Neural crest cell (in vitro differentiated cells): ENCODE measurements around the gene GRIN3B. TPM values are rescaled to one million over a fixed set of nuclear protein-coding genes. Genes with fewer than 3 reads are reported as not detected.

Experiments
- DNase-seq: peaks from one replicate; pipeline ENCODE4 v3.0.0; 2021; ENCODE audit warnings: low read depth, mixed read lengths, low spot score
- H3K27ac Mint-ChIP-seq: one replicate; pipeline ENCODE4 v1.8.0; 2021; ENCODE audit warnings: mild to moderate bottlenecking, mixed read lengths; ENCODE audit not compliant: unreplicated experiment
- H3K27me3 Mint-ChIP-seq: 2 replicates; pipeline ENCODE4 v1.8.0; 2021; ENCODE audit warnings: low read depth, mild to moderate bottlenecking, mixed read lengths
- H3K36me3 Mint-ChIP-seq: 2 replicates; pipeline ENCODE4 v1.8.0; 2021; ENCODE audit warnings: low read depth, mild to moderate bottlenecking, mixed read lengths
- H3K4me1 Mint-ChIP-seq: 2 replicates; pipeline ENCODE4 v1.8.0; 2021; ENCODE audit warnings: mixed read lengths
- H3K4me3 Mint-ChIP-seq: one replicate; pipeline ENCODE4 v1.8.0; 2021; ENCODE audit warnings: mild to moderate bottlenecking, mixed read lengths
- H3K9me3 Mint-ChIP-seq: 2 replicates; pipeline ENCODE4 v1.8.0; 2021; ENCODE audit warnings: mixed read lengths
- CTCF ChIP-seq: fragments of 200-600 bp; sonication (generic); conservative IDR thresholded peaks from 2 replicates; pipeline ENCODE4 v1.5.0; 2021; ENCODE audit warnings: antibody characterized with exemption, mild to moderate bottlenecking
- total RNA-seq: library from RNA; stranded (reverse); gene quantifications from 2 replicates; pipeline ENCODE4 v1.2.1, GENCODE V29; 2021

Gene GRIN3B
- total RNA-seq, 1 donor from 2014 or later: 0.12 TPM

- peaks cover 5% of the 10 kb centered on the region for H3K27me3 Mint-ChIP-seq
- H3K27ac Mint-ChIP-seq: no peak overlapping the region
- no peaks in the 10 kb centered on the region for H3K4me1 Mint-ChIP-seq
- H3K9me3 Mint-ChIP-seq: no peaks in the 10 kb centered on the region
- H3K4me3 Mint-ChIP-seq: no peak overlapping the region
- no peak for TF ChIP-seq CTCF
- no peak for DNase-seq
- H3K36me3 Mint-ChIP-seq: peaks cover 3% of the 10 kb centered on the region
Measured at GRCh38 chr19:1009041-1009980, 9.1 kb downstream of the GRIN3B start.

- H3K9me3 Mint-ChIP-seq: no peaks in the 10 kb centered on the region
- TF ChIP-seq CTCF: no peak
- no peaks in the 10 kb centered on the region for H3K4me1 Mint-ChIP-seq
- H3K27ac Mint-ChIP-seq: no peak overlapping the region
- H3K36me3 Mint-ChIP-seq: peaks cover 3% of the 10 kb centered on the region
- no peak for DNase-seq
- H3K4me3 Mint-ChIP-seq: no peak overlapping the region
- peaks cover 4% of the 10 kb centered on the region for H3K27me3 Mint-ChIP-seq
Measured at GRCh38 chr19:1009981-1010538, 9.8 kb downstream of the GRIN3B start.

DNA sequence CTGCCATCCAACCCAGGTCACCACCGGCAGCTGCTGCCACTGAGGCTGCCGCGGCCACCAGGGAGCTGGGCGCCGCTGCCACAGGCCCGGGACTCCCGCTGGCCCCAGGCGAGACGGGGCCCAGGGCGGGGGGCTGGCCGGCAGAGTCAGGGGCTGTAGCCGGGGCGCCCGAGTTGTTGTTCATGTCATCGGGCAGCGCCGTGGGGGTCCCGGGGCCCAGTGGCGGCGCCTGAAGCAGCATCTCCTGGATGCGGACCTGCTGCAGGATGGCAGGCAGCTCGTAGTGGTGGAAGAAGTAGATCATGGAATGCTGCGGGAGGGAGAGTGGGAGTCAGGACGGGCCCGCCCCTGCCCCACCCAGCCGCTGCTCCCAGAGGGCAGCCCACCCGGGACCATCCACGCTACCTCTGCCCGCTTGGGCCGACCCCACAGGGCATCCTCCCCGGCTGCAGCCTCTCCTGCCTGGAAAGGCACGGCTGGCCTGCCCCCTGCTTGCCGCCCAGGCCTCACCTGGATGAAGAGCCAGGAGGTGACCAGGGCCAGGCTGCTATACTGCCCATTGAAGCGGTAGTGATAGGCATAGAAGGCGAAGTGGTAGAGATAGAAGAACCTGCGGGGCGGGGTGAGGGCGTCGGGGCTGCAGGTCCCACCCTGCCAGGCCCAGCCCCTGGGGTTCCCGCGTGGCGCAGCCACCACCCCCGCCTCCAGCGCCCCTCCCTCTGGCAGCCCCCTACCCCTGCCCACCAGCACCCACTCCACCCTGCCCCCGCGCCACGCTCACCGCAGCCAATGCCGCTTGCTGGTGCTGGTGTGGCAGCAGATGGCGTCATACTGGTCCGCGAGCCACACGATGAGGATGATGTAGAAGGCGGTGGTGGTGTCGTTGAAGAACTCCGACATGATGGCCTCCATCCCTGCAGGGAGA is 10.6 kb downstream of the GRIN3B start:
- TF ChIP-seq CTCF: no peak
- peaks cover 3% of the 10 kb centered on the region for H3K36me3 Mint-ChIP-seq
- no peak for DNase-seq
- H3K4me3 Mint-ChIP-seq: no peak overlapping the region
- no peaks in the 10 kb centered on the region for H3K9me3 Mint-ChIP-seq
- H3K27ac Mint-ChIP-seq: no peak overlapping the region
- H3K4me1 Mint-ChIP-seq: no peaks in the 10 kb centered on the region
- peaks cover 2% of the 10 kb centered on the region for H3K27me3 Mint-ChIP-seq

- TF ChIP-seq CTCF: no peak
- H3K4me1 Mint-ChIP-seq: peaks cover 7% of the 10 kb centered on the region
- no peaks in the 10 kb centered on the region for H3K9me3 Mint-ChIP-seq
- no peak for DNase-seq
- H3K36me3 Mint-ChIP-seq: no peaks in the 10 kb centered on the region
- H3K4me3 Mint-ChIP-seq: no peak overlapping the region
- no peaks in the 10 kb centered on the region for H3K27me3 Mint-ChIP-seq
- no peak overlapping the region for H3K27ac Mint-ChIP-seq
Measured at GRCh38 chr19:1011831-1012333, 11.7 kb downstream of the GRIN3B start.

DNA sequence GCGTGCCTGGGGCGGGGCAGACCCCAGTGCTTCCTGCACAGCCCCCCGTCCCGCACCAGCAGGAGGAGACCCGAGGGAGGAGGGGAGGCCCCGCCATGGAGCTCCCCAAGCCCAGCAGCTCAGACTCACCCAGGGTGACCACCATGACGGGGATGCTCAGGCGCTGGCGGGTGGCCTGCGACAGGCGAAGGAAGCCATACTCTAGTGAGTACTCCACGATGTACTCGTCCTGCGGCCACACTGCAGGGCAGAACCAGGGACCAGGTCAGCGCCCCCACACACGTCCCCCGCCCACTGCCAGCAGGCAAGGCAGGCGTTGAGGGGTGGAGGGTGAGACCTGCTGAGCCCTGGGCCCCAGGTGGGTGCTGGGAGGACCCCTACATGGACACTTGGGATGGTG is 12.1 kb downstream of the GRIN3B start:
- H3K4me1 Mint-ChIP-seq: peaks cover 12% of the 10 kb centered on the region
- TF ChIP-seq CTCF: no peak
- no peak for DNase-seq

More for the DNA sequence above, 12.1 kb downstream of the GRIN3B start:
- Mint-ChIP-seq H3K9me3 (no peaks in the 10 kb centered on the region), H3K4me3 (no peak overlapping the region), H3K27ac (no peak overlapping the region), H3K36me3 (no peaks in the 10 kb centered on the region), H3K27me3 (no peaks in the 10 kb centered on the region)
